PFSK-1 (cell line): ENCODE measurements around the gene ATAD1.

Source experiments
- FOXP2 ChIP-seq: optimal IDR thresholded peaks from 2 replicates; pipeline ENCODE3; 2011; ENCODE audit warnings: borderline replicate concordance, control low read depth, inconsistent platforms; ENCODE audit not compliant: insufficient read depth; ENCODE audit errors: extremely low read length, extremely low read depth
- POLR2AphosphoS5 ChIP-seq: IDR thresholded peaks from 2 replicates; pipeline ENCODE4 v1.6.1; 2012; ENCODE audit warnings: low read depth, mild to moderate bottlenecking, control low read depth, low read length, moderate library complexity
- REST ChIP-seq, 2 experiments: IDR thresholded peaks; 2 replicates each; pipeline versions ENCODE4 v1.6.1 to v1.8.0; 2011 to 2012; ENCODE audit warnings: low read depth in 2 of 2, low read length in 2 of 2, control low read depth in 1 of 2, inconsistent platforms in 1 of 2, mild to moderate bottlenecking in 1 of 2, moderate library complexity in 1 of 2; ENCODE audit not compliant: insufficient read depth in 1 of 2
- SIN3A ChIP-seq: IDR thresholded peaks from 2 replicates; pipeline ENCODE4 v1.6.1; 2012; ENCODE audit warnings: mild to moderate bottlenecking, low read length, moderate library complexity, borderline replicate concordance; ENCODE audit not compliant: insufficient read depth
- TAF1 ChIP-seq: IDR thresholded peaks from 2 replicates; pipeline ENCODE4 v1.6.1; 2012; ENCODE audit warnings: low read length, control low read depth, borderline replicate concordance; ENCODE audit not compliant: insufficient read depth

ATAD1 gene

GRCh38 chr10:87776328-87776727 lies 41.7 kb downstream of the ATAD1 start:
- TF ChIP-seq POLR2AphosphoS5 (no peak), SIN3A (no peak), TAF1 (no peak), FOXP2 (no peak), REST (IDR thresholded peaks at IDR 0.05; ENCODE audit: insufficient read depth in 1 of 2, low read depth in 2 of 2, low read length in 2 of 2) (no peak)

GRCh38 chr10:87775766-87776165 lies 42.3 kb downstream of the ATAD1 start:
- no peak for TF ChIP-seq SIN3A
- no peak for TF ChIP-seq REST (IDR thresholded peaks at IDR 0.05; ENCODE audit: insufficient read depth in 1 of 2, low read depth in 2 of 2, low read length in 2 of 2)
- TF ChIP-seq TAF1, result no peak
- TF ChIP-seq POLR2AphosphoS5, result no peak
- no peak for TF ChIP-seq FOXP2

- no peak for TF ChIP-seq FOXP2
- TF ChIP-seq POLR2AphosphoS5, result no peak
- TF ChIP-seq TAF1, result no peak
- no peak for TF ChIP-seq REST (IDR thresholded peaks at IDR 0.05; ENCODE audit: insufficient read depth in 1 of 2, low read depth in 2 of 2, low read length in 2 of 2)
- no peak for TF ChIP-seq SIN3A
Observed at GRCh38 chr10:87771871-87772500, 46.0 kb downstream of the ATAD1 start.

GRCh38 chr10:87767253-87767652 lies 50.8 kb downstream of the ATAD1 start:
- TF ChIP-seq FOXP2 (no peak), POLR2AphosphoS5 (no peak), REST (IDR thresholded peaks at IDR 0.05; ENCODE audit: insufficient read depth in 1 of 2, low read depth in 2 of 2, low read length in 2 of 2) (no peak), SIN3A (no peak), TAF1 (no peak)
